Measurements from ENCODE around the gene SH3GL3.
A peak's percentile ranks its signal among the peaks of the same experiment; 100 is the strongest.

SH3GL3 gene

DNA sequence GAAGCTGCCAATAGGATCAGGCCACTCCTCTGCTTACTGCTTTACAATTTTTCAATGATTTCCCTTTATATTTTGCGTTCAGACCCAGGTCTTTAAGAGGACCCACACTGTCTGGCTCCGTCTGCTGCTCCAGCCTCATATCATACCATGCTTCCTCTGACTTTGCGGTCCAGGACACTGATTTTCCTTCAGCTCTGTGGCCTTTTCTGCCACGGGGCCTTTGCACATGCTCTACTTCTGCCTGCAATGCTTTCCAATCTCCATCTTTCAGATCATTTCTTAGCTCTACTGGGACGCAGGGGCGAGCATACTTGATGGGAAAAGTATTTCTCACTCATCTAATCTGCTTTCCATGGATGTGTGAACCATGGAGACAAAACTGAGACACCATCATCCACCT, 23.0 kb upstream of the SH3GL3 start:
- TF ChIP-seq ZFX (IDR thresholded peaks at IDR 0.05; ENCODE audit: borderline replicate concordance) (no peak), CTCF (IDR thresholded peaks at IDR 0.05) (no peak)
- no peak overlapping the region for H3K27ac ChIP-seq

DNA sequence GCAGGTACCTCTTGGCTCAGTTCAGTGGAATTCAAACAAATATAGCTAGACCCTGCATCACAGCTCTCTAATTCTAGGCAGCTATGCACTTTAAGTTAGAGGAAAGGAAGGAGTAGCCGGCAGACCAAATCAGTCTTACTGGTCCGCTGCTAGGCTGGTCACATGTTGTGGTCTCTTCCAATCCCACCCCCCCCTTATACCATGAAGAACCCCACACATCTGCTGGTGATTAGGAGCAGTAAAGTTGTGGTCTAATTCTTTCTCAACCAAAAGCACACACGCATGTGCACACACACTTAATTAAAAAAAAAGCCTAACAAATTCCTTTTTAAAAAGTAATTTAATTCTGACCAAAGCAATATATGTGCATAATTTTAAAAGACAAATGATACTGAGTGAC, 16.7 kb upstream of the SH3GL3 start:
- H3K27ac ChIP-seq, result no peak overlapping the region
- TF ChIP-seq CTCF (IDR thresholded peaks at IDR 0.05) (no peak), ZFX (IDR thresholded peaks at IDR 0.05; ENCODE audit: borderline replicate concordance) (no peak)

GRCh38 chr15:83431521-83431920, 15.6 kb upstream of the SH3GL3 start:
- no peak overlapping the region for H3K27ac ChIP-seq

DNA sequence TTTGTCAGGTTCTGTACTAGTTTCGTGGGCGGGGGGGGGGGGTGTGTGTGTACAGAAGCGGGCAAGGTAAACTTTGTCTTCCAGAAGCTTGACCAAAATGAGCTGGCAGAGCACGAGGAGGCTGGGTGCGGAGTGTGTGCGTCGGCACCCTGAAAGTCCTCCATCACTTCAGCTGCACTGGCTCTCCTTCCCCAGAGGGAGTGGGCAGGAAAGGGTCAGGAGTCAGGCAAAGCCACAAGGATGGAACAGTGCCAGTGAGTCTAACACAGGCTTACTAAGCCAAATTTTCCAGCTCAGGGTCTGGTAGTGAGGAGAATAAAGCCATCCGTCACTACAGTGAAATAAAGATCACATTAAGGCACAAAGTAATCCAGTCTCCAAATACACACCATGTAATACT, 11.9 kb upstream of the SH3GL3 start:
- TF ChIP-seq ZFX (IDR thresholded peaks at IDR 0.05; ENCODE audit: borderline replicate concordance) (no peak), CTCF (IDR thresholded peaks at IDR 0.05) (no peak)
- no peak overlapping the region for H3K27ac ChIP-seq

More at GRCh38 chr15:83431521-83431920, 15.6 kb upstream of the SH3GL3 start:
- TF ChIP-seq ZFX (IDR thresholded peaks at IDR 0.05; ENCODE audit: borderline replicate concordance), result no peak
- TF ChIP-seq CTCF (IDR thresholded peaks at IDR 0.05), result no peak

- TF ChIP-seq CTCF (IDR thresholded peaks at IDR 0.05), result no peak
- TF ChIP-seq ZFX (IDR thresholded peaks at IDR 0.05; ENCODE audit: borderline replicate concordance), result no peak
- no peak overlapping the region for H3K27ac ChIP-seq
Observed at GRCh38 chr15:83435782-83436181, 11.4 kb upstream of the SH3GL3 start.

- no peak for TF ChIP-seq ZFX (IDR thresholded peaks at IDR 0.05; ENCODE audit: borderline replicate concordance)
- peak; percentile 65 for TF ChIP-seq CTCF (IDR thresholded peaks at IDR 0.05)
- no peak overlapping the region for H3K27ac ChIP-seq
Observed at GRCh38 chr15:83436513-83437158, 10.5 kb upstream of the SH3GL3 start.

GRCh38 chr15:83443076-83443847, 3.9 kb upstream of the SH3GL3 start:
- TF ChIP-seq ZFX (IDR thresholded peaks at IDR 0.05; ENCODE audit: borderline replicate concordance) (no peak), CTCF (IDR thresholded peaks at IDR 0.05) (no peak)
- no peak overlapping the region for H3K27ac ChIP-seq

Data from 22Rv1 (cell line).